Stimulated activated CD4-positive, alpha-beta T cell treated with anti-CD3 and anti-CD28 coated beads, Interleukin-1b, Interleukin-23, amount 100 ng/mL, for 1 hour (primary cell): ENCODE results near the gene TRIM65.

Experiments
- DNase-seq, 2 donors: peaks; one replicate each; pipeline ENCODE4 v3.0.0-alpha.2; 2020; ENCODE audit warnings: low read depth in 2 of 2

Gene TRIM65

GRCh38 chr17:75917141-75917916 lies 20.6 kb upstream of the TRIM65 start:
- DNase-seq, result no peak

GRCh38 chr17:75915268-75915667 lies 18.5 kb upstream of the TRIM65 start:
- DNase-seq, result no peak

GRCh38 chr17:75914643-75915267 lies 18.0 kb upstream of the TRIM65 start:
- no peak for DNase-seq

GRCh38 chr17:75913537-75914210 lies 16.9 kb upstream of the TRIM65 start:
- DNase-seq, result no peak

DNA sequence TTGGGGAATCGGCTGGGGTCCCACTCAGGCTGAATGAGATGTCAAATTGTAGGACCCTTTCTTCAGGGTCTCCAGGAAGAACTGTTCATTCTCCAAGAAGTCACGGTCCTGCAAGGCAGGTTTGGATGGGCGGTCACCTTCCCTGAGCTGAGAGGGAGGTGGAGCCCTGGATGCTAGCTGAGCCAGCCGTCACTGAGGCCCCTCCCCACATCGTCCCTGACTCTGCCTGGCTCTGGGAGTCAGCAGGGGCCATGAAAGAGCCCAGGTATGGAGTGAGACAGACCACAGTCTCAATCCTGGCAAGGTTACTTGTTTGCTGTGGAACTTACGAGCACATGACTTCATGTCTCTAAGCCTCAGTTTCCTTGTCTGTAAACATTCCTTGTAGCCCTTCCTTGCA lies 13.9 kb upstream of the TRIM65 start:
- no peak for DNase-seq

DNA sequence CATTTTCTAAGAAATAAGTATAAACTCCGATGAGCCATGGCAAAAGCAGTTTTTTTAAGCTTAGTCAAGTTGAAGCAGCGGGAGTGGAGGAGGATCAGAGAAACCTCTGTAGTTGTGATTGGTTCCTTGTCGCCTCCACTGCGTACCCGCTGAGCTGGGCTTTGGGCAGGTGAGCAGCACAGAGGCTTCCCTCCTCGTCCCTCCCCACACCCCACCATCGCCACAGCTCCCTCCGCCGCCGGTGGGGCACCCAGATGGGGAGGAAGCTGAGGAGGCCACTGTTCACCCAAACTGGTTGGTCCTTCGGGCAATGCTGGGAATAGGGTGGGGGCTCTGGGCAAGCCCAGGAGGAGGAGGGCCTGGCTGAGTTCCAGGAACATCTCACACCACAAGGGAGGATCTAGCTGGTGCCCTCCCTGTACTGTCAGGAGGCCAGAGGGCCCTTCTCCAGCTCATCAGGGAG lies 13.1 kb upstream of the TRIM65 start:
- DNase-seq, result no peak

GRCh38 chr17:75909051-75909811 lies 12.5 kb upstream of the TRIM65 start:
- DNase-seq, result no peak

DNA sequence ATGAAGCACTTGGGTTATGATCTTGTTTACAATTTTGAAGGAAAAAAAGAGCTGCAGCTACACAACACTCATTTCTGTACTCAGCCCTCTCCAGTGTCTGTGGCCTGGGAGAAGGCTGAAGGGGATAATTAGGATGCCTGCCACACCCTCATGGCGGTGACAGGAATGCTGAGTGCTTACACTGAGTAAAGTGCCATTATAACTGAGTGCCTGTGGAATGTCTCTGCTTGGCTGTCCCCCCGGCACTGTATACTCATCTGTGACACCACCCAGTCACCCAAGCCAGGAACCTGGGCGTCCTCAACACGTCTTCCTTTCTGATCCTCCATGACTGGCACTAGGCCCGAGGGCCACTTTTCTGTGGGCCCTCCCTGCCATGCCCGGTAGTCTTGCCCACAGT lies 11.4 kb upstream of the TRIM65 start:
- no peak for DNase-seq

GRCh38 chr17:75906143-75906884 lies 9.6 kb upstream of the TRIM65 start:
- DNase-seq, result no peak

DNA sequence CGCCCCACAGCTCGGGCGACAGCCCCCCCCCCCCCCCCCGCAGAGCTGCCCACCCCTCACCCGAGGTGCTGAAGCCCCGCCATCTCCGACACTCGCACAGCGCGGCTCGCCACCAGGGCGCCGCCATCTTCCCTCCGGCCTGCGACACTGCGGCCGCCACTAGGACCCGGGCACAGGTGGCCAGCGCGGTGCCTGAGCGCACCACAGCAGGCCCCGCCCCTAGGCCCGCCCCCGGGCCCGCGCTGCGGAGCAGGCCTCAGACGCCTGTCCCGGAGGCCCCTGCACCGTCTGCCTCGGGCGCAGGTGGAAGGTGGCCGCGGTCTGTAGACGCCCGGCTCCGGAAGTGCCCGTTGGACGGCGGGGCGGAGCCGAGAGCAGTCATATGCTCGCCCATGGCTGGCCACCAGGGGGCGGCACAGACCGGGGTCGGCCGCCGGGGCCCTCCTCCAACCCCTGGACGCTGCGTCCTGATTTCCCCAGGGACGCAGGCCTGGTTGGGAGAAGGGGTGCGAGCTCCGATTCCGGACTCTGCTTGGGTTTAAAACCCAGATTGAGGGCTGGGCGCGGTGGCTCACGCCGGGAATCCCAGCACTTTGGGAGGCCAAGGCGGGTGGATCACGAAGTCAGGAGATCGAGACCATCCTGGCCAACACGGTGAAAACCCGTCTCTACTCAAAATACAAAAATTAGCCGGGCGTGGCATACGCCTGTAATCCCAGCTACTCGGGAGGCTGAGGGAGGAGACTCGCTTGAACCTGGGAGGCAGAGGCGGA lies 8.2 kb upstream of the TRIM65 start, which contains the start of gene MRPL38:
MRPL38 (minus strand) TSS at position 136 of the 773 bp plus-strand sequence; CDS start at position 127, 9 bp downstream.
- peak; percentile 84 to 93 for DNase-seq

DNA sequence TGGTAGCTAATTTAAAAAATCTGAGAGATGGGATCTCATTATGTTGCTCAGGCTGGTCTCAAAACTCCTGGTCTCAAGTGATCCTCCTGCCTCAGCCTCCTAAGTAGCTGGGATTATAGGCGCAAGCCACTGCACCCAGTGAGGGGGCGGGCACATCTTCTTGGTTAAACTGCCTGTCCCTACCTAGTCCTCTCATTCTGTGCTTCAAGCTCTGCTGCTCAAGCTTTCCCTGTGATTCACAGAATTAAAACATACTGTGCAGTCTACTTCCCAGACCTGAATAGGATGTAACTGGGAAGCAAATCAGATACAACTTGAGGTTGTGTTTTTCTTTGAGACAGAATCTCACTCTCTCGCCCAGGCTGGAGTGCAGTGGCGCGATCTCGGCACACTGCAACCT lies 5.7 kb upstream of the TRIM65 start:
- DNase-seq, result no peak

- no peak for DNase-seq
Measured at GRCh38 chr17:75901727-75902126, 5.0 kb upstream of the TRIM65 start.

DNA sequence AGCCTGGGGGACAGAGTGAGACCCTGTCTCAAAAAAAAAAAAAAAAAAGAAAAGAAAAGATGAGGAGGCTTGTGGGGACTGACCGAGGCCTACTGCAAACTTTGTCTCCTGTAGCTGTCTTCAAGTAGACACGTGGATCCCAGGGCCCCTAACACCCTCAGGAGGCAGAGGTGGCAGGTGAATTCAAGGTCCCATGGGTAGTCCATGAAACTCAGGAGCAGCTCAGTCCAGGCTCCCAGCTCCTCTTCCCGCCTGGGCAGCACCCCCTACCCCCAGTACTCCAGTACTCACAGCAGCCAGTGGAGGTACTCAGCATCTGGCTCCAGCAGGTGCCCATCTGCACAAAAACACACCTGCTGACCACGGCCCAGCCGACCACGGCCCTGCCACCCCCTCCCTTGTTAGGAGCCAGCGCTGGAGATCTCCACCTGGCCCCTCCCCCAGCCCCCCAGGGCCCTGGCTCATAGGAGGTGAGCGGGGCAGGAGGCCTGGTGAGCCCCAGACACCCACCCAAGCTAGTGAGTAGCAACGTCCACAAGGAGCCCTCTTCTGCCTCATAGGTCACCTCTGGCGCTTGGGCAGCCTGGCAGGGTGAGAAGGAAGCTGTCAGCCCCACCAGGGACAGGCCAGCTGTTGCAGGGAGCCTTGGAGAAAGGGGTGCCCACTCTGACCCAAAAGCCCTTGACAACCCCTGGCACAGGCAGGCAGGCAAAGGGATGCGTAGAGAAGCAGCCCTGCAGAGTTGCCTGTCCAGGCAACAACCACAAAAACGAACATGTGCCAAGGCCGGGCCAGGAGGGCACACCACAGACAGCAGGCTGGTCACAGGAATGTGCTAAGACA lies 4.2 kb upstream of the TRIM65 start:
- DNase-seq, result no peak

GRCh38 chr17:75899767-75900468 lies 3.2 kb upstream of the TRIM65 start:
- no peak for DNase-seq

DNA sequence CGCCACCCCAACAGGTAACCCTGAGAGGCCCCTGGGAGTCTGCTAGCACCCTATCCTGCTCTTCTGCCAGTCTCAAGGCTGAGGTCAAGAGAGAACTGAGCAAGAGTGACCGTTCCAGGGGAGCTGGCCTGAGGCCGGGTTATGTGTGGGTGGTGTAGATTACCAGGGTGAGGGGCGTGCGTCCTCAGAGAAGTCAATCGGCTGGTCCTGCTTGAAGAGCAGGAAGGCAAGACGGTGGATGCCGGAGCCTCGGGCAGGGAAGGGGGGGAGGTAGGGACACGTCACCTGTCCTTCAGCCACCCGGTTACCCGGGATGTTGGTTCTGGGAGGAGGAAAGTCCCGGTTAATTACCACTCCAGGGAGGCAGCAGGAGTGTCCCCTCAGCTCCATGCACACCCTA lies 2.6 kb upstream of the TRIM65 start:
- no peak for DNase-seq

DNA sequence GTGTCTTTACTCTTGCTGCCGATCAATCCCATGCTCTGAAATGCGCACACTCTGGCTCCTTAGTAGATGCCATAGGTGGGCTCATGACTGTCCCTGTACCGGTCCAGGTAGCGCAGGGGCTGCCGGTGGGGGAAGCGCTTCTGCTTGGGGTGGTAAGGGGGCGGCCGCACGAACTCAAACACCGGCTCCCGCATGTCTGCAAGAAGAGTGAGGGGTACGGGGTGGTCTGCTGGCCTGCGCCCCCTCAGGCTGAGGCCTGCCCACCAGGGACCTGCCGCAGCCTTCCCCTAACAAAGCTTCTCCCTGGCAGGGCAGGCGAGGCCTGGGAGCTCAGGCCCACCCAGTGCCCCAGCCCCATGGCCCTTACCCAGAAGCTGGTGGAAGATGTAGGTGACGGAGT lies 2.0 kb upstream of the TRIM65 start:
- no peak for DNase-seq

- no peak for DNase-seq
Measured at GRCh38 chr17:75898065-75898464, 1.3 kb upstream of the TRIM65 start.

DNA sequence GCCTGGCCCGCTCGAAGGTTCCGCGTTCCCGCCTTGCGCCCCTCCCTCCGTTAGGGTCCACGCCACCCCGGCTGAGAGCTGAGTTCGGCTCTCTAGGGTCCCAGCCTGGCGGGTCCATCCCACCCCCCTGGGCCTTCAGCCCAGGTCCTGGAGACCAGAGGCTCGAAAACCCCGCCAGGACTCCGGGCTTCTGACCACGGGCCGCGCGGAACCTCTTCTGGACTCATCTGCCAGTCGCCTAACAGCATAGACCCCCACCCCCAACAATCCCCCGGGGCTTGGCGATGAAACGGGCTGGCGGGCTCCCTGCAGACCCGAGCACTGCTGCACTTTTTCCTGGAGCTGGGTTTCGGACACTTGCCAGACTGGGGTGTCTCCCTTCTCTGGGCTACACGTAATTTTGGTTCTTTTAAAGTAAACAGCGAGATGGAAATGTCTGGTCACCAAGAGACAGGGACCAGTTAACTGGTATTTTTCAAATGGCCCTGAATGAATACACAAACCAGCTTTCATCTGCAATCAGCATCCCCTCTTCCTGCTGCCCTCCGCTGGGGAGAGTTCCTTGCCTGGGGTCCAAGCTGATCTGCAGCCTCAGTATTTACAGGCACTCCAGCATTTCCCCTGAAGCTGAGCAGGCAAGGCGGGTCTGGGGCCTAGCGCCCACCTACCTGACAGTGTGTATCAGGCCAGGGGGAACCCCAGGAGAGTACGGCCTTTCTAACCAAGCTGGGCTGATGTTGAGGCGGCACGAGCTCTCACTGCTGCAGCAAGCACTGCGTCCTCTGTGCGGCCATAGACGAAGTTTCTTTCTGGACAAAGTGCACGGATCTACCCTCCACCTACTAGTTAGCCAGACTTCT lies 639 bp upstream of the TRIM65 start:
- no peak for DNase-seq
